GM21423 (cell line): ENCODE measurements around the gene AAK1.
"Not testable (repeated sequence)": the region's sequence is repeated elsewhere in the genome, so short reads cannot be mapped to it uniquely, and the experiment has no call there.

Experiments
- ATAC-seq: cut with Tn5 transposase; IDR thresholded peaks from one replicate; pipeline ENCODE4 v1.9.1; 2021; ENCODE audit warnings: mild to moderate bottlenecking, moderate library complexity; ENCODE audit not compliant: unreplicated experiment

The AAK1 gene

GRCh38 chr2:69660637-69661036, 17.1 kb upstream of the AAK1 start:
- ATAC-seq, result no peak

- no peak for ATAC-seq
These were observed 16.5 kb upstream of the AAK1 start for GRCh38 chr2:69659941-69660483.

GRCh38 chr2:69659349-69659748, 15.8 kb upstream of the AAK1 start:
- no peak for ATAC-seq

- no peak for ATAC-seq
These were observed 8.7 kb upstream of the AAK1 start for GRCh38 chr2:69652206-69652605.

GRCh38 chr2:69647196-69647595, 3.7 kb upstream of the AAK1 start:
- ATAC-seq, result not testable (repeated sequence)

- ATAC-seq, result no peak
These were observed 3.2 kb upstream of the AAK1 start for GRCh38 chr2:69646714-69647113.

- no peak for ATAC-seq
These were observed 2.4 kb upstream of the AAK1 start for GRCh38 chr2:69645921-69646320.

- ATAC-seq, result no peak
These were observed 1.5 kb upstream of the AAK1 start for GRCh38 chr2:69645031-69645431.

GRCh38 chr2:69644506-69644979, 1.0 kb upstream of the AAK1 start:
- no peak for ATAC-seq

- ATAC-seq, result no peak
These were observed 584 bp downstream of the AAK1 start for GRCh38 chr2:69642709-69643601.

GRCh38 chr2:69641887-69642708, 1.4 kb downstream of the AAK1 start:
- no peak for ATAC-seq

- ATAC-seq, result no peak
These were observed 2.1 kb downstream of the AAK1 start for GRCh38 chr2:69641471-69641870.

- no peak for ATAC-seq
These were observed 4.3 kb downstream of the AAK1 start for GRCh38 chr2:69639266-69639665.

GRCh38 chr2:69638630-69639029, 4.9 kb downstream of the AAK1 start:
- ATAC-seq, result no peak

- ATAC-seq, result no peak
These were observed 5.6 kb downstream of the AAK1 start for GRCh38 chr2:69637923-69638322.

GRCh38 chr2:69636395-69636794, 7.1 kb downstream of the AAK1 start:
- no peak for ATAC-seq

GRCh38 chr2:69635432-69635831, 8.1 kb downstream of the AAK1 start:
- ATAC-seq, result no peak

- ATAC-seq, result no peak
These were observed 9.2 kb downstream of the AAK1 start for GRCh38 chr2:69634196-69634821.

- no peak for ATAC-seq
These were observed 12.1 kb downstream of the AAK1 start for GRCh38 chr2:69631402-69631801.

GRCh38 chr2:69629921-69630608, 13.5 kb downstream of the AAK1 start:
- ATAC-seq, result no peak
